Panc1 (cell line): ENCODE data around the gene PSMA5. TPM values are rescaled to one million over a fixed set of nuclear protein-coding genes. Genes with fewer than 3 reads are reported as not detected.
"Not testable (repeated sequence)": the region's sequence is repeated elsewhere in the genome, so short reads cannot be mapped to it uniquely, and the experiment has no call there.

Experiments used
- ATAC-seq: fragments of 200-7000 bp; cut with Tn5 transposase; 2 replicates; pipeline ENCODE4 v1.9.1; 2020; ENCODE audit warnings: mild to moderate bottlenecking, moderate library complexity
- BruUV-seq: library from RNA; stranded (reverse); fragments of 400-500 nt; replicated peaks from 2 replicates; lab custom pipeline; 2021; lab: Mats Ljungman, UMichigan
- CTCF ChIA-PET: fragments of 300-600 bp; sonication (Branson Sonifier 250); formaldehyde crosslinking; loops from one replicate; lab custom pipeline; 2022; ENCODE audit warnings: antibody characterized with exemption; lab: Charles Lee
- POLR2A ChIA-PET: fragments of 300-600 bp; sonication (Branson Sonifier 250); formaldehyde crosslinking; loops from one replicate; lab custom pipeline; 2022; ENCODE audit warnings: antibody characterized with exemption; lab: Charles Lee
- DNase-seq: peaks from one replicate; pipeline ENCODE4 v3.0.0-alpha.2; 2010; ENCODE audit warnings: low read depth, low spot score
- H3K27ac ChIP-seq: 2 replicates; pipeline ENCODE4 v1.5.1; 2011; ENCODE audit warnings: mild to moderate bottlenecking, low read length, inconsistent platforms
- H3K27me3 ChIP-seq: fragments of 200-500 bp; sonication (Bioruptor generic); 2 replicates; pipeline ENCODE4 v1.6.0; 2014; ENCODE audit warnings: low read length, inconsistent platforms; ENCODE audit not compliant: control insufficient read depth, insufficient read depth
- H3K36me3 ChIP-seq: fragments of 200-500 bp; sonication (Bioruptor generic); 2 replicates; pipeline ENCODE4 v1.5.1; 2014; ENCODE audit warnings: inconsistent platforms, mild to moderate bottlenecking, low read length, moderate library complexity; ENCODE audit not compliant: control insufficient read depth, insufficient read depth
- H3K4me1 ChIP-seq: 2 replicates; pipeline ENCODE4 v1.5.1; 2011; ENCODE audit warnings: inconsistent platforms, mild to moderate bottlenecking, low read length, moderate library complexity; ENCODE audit not compliant: control insufficient read depth, insufficient read depth
- H3K4me3 ChIP-seq, 2 experiments: 2 replicates each; pipeline ENCODE4 v1.5.1; 2011 to 2012; ENCODE audit warnings: low read depth in 2 of 2, low read length in 2 of 2, mild to moderate bottlenecking in 2 of 2, inconsistent platforms in 1 of 2, moderate library complexity in 1 of 2
- H3K9me3 ChIP-seq: fragments of 200-500 bp; sonication (Bioruptor generic); 2 replicates; pipeline ENCODE4 v1.5.1; 2014; ENCODE audit warnings: low read depth, mild to moderate bottlenecking, inconsistent platforms, low read length, moderate library complexity; ENCODE audit not compliant: control insufficient read depth, insufficient read depth
- POLR2AphosphoS5 ChIP-seq: IDR thresholded peaks from 2 replicates; pipeline ENCODE4 v1.6.1; 2012; ENCODE audit warnings: mild to moderate bottlenecking, low read depth, low read length, moderate library complexity
- SIN3A ChIP-seq: IDR thresholded peaks from 2 replicates; pipeline ENCODE4 v1.6.1; 2012; ENCODE audit warnings: low read depth, mild to moderate bottlenecking, low read length, moderate library complexity, borderline replicate concordance; ENCODE audit not compliant: insufficient read depth
- TCF7L2 ChIP-seq: IDR thresholded peaks from 2 replicates; pipeline ENCODE4 v1.6.1; 2011; ENCODE audit warnings: mild to moderate bottlenecking, low read depth, low read length, inconsistent platforms
- in situ Hi-C: cut with HindIII; loops from 2 replicates; pipeline ENCODE4 v1.10.0; 2016; ENCODE audit warnings: low sequenced_read_pairs, low pct_unique_long_range_greater_than_20kb
- intact Hi-C: fragments of 100-400 bp; cut with micrococcal nuclease; formaldehyde crosslinking; loops from one replicate; pipeline ENCODE4 v1.10.0; 2022; ENCODE audit not compliant: unreplicated experiment
- total RNA-seq: library from RNA; stranded (reverse); gene quantifications from one replicate; pipeline ENCODE4 v1.2.1, GENCODE V29; 2021; ENCODE audit not compliant: unreplicated experiment
- TF ChIP-seq, protein P1 (sequence below), 2 experiments: IDR thresholded peaks; 2 replicates each; pipeline ENCODE4 v1.6.1; 2011 to 2012; ENCODE audit warnings: low read depth in 2 of 2, control low read depth in 1 of 2, low read length in 1 of 2, mild to moderate bottlenecking in 1 of 2, moderate library complexity in 1 of 2; ENCODE audit not compliant: insufficient read depth in 1 of 2
- TF ChIP-seq, protein P2 (sequence below): fragments of 450-650 bp; IDR thresholded peaks from 2 replicates; pipeline ENCODE4 v1.5.1; 2017; ENCODE audit warnings: mild to moderate bottlenecking

PSMA5 gene
- total RNA-seq, 1 experiment from 2014 or later = 118 TPM

DNA sequence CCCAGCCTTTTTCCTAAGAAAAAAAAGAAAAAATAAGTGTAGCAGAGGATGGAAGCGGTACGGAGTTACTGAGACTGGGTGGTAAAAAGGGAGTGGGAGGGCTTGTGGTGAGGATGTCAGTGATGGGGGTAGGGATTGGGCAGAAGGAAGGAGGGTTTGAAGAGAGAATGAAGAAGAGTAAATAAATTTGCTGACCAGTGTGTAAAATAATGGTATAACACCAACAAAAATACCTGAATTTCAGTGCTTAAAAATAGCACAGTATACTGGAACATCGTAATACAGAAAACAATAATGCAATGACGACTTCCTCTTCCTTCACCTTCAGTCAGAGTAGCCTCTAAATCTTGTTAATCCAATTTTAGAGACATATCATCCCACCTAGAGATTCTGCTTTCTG is 21.3 kb upstream of the PSMA5 start:
- Histone ChIP-seq H3K36me3 (no peaks in the 10 kb centered on the region), H3K4me1 (no peaks in the 10 kb centered on the region), H3K27ac (no peak overlapping the region), H3K9me3 (no peaks in the 10 kb centered on the region), H3K4me3 (no peak overlapping the region), H3K27me3 (peaks cover 9% of the 10 kb centered on the region)
- no peak for TF ChIP-seq POLR2AphosphoS5
- TF ChIP-seq, protein P1, sequence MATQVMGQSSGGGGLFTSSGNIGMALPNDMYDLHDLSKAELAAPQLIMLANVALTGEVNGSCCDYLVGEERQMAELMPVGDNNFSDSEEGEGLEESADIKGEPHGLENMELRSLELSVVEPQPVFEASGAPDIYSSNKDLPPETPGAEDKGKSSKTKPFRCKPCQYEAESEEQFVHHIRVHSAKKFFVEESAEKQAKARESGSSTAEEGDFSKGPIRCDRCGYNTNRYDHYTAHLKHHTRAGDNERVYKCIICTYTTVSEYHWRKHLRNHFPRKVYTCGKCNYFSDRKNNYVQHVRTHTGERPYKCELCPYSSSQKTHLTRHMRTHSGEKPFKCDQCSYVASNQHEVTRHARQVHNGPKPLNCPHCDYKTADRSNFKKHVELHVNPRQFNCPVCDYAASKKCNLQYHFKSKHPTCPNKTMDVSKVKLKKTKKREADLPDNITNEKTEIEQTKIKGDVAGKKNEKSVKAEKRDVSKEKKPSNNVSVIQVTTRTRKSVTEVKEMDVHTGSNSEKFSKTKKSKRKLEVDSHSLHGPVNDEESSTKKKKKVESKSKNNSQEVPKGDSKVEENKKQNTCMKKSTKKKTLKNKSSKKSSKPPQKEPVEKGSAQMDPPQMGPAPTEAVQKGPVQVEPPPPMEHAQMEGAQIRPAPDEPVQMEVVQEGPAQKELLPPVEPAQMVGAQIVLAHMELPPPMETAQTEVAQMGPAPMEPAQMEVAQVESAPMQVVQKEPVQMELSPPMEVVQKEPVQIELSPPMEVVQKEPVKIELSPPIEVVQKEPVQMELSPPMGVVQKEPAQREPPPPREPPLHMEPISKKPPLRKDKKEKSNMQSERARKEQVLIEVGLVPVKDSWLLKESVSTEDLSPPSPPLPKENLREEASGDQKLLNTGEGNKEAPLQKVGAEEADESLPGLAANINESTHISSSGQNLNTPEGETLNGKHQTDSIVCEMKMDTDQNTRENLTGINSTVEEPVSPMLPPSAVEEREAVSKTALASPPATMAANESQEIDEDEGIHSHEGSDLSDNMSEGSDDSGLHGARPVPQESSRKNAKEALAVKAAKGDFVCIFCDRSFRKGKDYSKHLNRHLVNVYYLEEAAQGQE (IDR thresholded peaks at IDR 0.05; ENCODE audit: insufficient read depth in 1 of 2, low read depth in 2 of 2, low read length in 1 of 2) = no peak
- no peak for TF ChIP-seq SIN3A
- TF ChIP-seq, protein P2, sequence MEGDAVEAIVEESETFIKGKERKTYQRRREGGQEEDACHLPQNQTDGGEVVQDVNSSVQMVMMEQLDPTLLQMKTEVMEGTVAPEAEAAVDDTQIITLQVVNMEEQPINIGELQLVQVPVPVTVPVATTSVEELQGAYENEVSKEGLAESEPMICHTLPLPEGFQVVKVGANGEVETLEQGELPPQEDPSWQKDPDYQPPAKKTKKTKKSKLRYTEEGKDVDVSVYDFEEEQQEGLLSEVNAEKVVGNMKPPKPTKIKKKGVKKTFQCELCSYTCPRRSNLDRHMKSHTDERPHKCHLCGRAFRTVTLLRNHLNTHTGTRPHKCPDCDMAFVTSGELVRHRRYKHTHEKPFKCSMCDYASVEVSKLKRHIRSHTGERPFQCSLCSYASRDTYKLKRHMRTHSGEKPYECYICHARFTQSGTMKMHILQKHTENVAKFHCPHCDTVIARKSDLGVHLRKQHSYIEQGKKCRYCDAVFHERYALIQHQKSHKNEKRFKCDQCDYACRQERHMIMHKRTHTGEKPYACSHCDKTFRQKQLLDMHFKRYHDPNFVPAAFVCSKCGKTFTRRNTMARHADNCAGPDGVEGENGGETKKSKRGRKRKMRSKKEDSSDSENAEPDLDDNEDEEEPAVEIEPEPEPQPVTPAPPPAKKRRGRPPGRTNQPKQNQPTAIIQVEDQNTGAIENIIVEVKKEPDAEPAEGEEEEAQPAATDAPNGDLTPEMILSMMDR = no peak
- TF ChIP-seq TCF7L2 = no peak
- intact Hi-C loops (no loop called here), in situ Hi-C loops (no loop called here)
- BruUV-seq = no TSS peak
- DNase-seq (no peak), ATAC-seq (no peak)
- CTCF ChIA-PET = no interaction called here
- POLR2A ChIA-PET = no interaction called here

DNA sequence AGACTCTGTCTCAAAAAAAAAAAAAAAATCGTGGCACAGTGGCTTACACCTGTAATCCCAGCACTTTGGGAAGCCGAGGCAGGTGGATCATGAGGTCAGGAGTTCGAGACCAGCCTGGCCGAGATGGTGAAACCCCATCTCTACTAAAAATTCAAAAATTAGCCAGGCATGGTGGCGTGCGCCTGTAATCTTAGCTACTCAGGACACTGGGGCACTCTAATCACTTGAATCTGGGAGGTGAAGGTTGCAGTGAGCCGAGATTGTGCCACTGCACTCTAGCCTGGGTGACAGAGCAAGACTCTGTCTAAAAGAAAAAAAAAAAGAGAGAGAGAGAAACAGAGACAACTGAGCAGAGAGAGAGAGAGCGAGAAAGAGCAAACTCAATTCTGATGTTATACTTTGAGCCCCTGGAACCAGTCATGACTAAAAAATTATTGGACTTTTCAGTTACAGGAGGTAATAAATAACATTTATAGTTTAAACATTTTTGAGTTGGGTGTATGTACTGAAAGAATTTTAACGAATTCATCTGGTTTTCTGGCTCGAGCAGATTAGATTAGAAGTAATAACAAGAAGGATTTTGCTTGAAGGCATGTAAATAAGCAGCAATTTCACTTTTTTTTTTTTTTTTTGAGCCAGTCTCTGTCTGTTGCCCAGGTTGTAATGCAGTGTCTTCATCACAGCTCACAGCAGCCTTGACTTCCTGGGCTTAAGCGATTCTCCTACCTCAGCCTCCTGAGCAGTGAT is 19.9 kb upstream of the PSMA5 start:
- BruUV-seq, H3K36me3 ChIP-seq, H3K9me3 ChIP-seq, POLR2A ChIA-PET, ATAC-seq, CTCF ChIA-PET, H3K4me3 ChIP-seq, intact Hi-C loops, H3K4me1 ChIP-seq, in situ Hi-C loops, H3K27ac ChIP-seq, DNase-seq: not testable (repeated sequence)
- peaks cover 12% of the 10 kb centered on the region for H3K27me3 ChIP-seq

DNA sequence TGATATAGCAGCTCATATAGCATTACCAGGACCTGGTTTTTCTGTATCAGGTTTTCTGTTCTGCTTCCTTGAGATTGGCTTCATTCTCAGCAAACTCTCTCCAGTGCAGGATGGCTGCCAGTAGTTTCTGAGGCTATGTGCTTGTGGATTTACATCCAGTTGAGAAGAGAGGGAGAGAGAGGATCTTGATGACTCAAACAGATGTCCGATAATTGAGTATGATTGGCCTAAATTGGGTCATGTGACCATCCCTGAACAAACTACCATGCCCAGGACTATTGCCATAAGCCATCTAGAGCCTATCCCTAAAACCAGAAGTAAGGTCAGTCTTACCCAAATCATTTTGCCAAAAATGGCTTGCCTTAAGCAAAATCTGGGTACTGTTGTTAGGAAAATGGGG is 18.1 kb upstream of the PSMA5 start:
- H3K27me3 ChIP-seq = peaks cover 12% of the 10 kb centered on the region
- H3K4me1 ChIP-seq = no peaks in the 10 kb centered on the region
- no peak overlapping the region for H3K4me3 ChIP-seq
- ATAC-seq (no peak), DNase-seq (no peak)
- no TSS peak for BruUV-seq
- no peaks in the 10 kb centered on the region for H3K9me3 ChIP-seq
- TF ChIP-seq, protein P2 = no peak
- TF ChIP-seq TCF7L2 (no peak), SIN3A (no peak), POLR2AphosphoS5 (no peak)
- TF ChIP-seq, protein P1 (IDR thresholded peaks at IDR 0.05; ENCODE audit: insufficient read depth in 1 of 2, low read depth in 2 of 2, low read length in 1 of 2) = no peak
- intact Hi-C loops = no loop called here
- no peak overlapping the region for H3K27ac ChIP-seq
- CTCF ChIA-PET = no interaction called here
- H3K36me3 ChIP-seq = no peaks in the 10 kb centered on the region
- in situ Hi-C loops = no loop called here
- POLR2A ChIA-PET = no interaction called here
